ENCODE measurements around the gene PAIP1.

GRCh38 chr5:43563321-43563720 is 6.4 kb upstream of the PAIP1 start:
- no peak for TF ChIP-seq CTCF (IDR thresholded peaks at IDR 0.05)
- TF ChIP-seq POLR2A (IDR thresholded peaks at IDR 0.05) = no peak

Measured in right lobe of liver (tissue), 4 donors.